Parathyroid adenoma (tissue), 2 donors: ENCODE measurements around the gene C19orf38.

Experiments used
- H2AFZ ChIP-seq: fragments of 300-600 bp; sonication (generic); one replicate; pipeline ENCODE4 v1.7.0; 2017; ENCODE audit warnings: antibody characterized with exemption, mild to moderate bottlenecking
- H3K27ac ChIP-seq: fragments of 300-600 bp; sonication (generic); one replicate; pipeline ENCODE4 v1.7.0; 2017
- H3K27me3 ChIP-seq: fragments of 300-600 bp; sonication (generic); one replicate; pipeline ENCODE4 v1.7.0; 2017; ENCODE audit warnings: low read length; ENCODE audit not compliant: control insufficient read depth, insufficient read depth
- H3K36me3 ChIP-seq: fragments of 300-600 bp; sonication (generic); one replicate; pipeline ENCODE4 v1.7.0; 2017; ENCODE audit warnings: low read length; ENCODE audit not compliant: control insufficient read depth, insufficient read depth
- H3K4me1 ChIP-seq: fragments of 300-600 bp; sonication (generic); one replicate; pipeline ENCODE4 v1.7.0; 2017; ENCODE audit warnings: control low read depth
- H3K4me2 ChIP-seq: fragments of 300-600 bp; sonication (generic); one replicate; pipeline ENCODE4 v1.7.0; 2017; ENCODE audit warnings: low read length
- H3K4me3 ChIP-seq: fragments of 300-600 bp; sonication (generic); one replicate; pipeline ENCODE4 v1.7.0; 2017; ENCODE audit warnings: low read depth, low read length
- H3K79me2 ChIP-seq: fragments of 300-600 bp; sonication (generic); one replicate; pipeline ENCODE4 v1.7.0; 2017; ENCODE audit warnings: control low read depth
- H3K9ac ChIP-seq: fragments of 300-600 bp; sonication (generic); one replicate; pipeline ENCODE4 v1.7.0; 2017; ENCODE audit warnings: mild to moderate bottlenecking
- H3K9me3 ChIP-seq: fragments of 300-600 bp; sonication (generic); one replicate; pipeline ENCODE4 v1.7.0; 2017; ENCODE audit warnings: low read length; ENCODE audit not compliant: control insufficient read depth
- TF ChIP-seq, protein P1 (sequence below): fragments of 300-600 bp; sonication (generic); IDR thresholded peaks from one replicate; pipeline ENCODE4 v1.7.0; 2017; ENCODE audit warnings: antibody characterized with exemption, mild to moderate bottlenecking
- donor health status: primary hyperparathyroidism.

Gene C19orf38

DNA sequence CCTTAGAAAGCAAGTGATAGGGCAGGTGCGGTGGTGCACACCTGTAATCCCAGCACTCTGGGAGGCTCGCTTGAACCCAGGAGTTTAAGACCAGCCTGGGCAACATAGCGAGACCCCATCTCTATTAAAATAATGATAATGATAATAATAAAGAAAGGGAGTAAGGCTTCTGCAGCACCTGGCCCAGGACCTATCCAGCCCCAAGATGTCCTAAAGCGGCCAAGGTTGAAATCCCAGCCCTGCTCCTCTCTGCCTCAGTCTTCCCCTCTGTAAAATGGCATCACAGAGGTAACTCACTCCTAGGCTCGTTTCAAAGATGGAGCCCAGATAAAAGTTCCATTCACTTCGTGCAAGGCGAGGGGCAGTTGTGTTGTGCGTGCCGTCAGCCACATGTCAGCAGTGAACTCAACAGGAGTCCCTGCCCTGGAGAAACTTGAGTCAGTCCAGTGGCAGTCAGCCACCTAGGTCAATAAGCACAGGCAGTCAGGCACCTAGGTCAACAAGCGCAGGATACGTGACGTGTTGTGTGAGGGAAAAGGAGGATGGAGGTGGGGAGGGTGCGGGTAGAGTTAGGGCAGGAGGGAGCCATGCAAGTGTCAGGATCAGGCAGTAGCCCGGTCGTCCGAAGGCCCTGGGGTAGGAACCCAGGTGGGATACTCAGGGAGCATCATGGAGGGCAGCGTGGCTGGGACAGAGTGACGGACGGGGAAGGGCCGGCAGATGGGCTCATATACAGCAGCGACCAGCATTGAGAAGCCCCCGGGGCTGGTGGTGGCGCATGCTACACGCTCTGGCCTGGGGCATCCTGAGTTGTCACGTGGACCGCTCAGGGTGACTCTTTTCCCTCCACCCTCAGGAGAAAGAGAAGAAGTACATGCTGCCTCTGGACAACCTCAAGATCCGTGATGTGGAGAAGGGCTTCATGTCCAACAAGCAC, 28.8 kb upstream of the C19orf38 start:
- Histone ChIP-seq H2AFZ (no peak overlapping the region), H3K4me3 (no peak overlapping the region), H3K9me3 (no peaks in the 10 kb centered on the region), H3K4me2 (no peak overlapping the region), H3K79me2 (no peaks in the 10 kb centered on the region), H3K27ac (no peak overlapping the region), H3K9ac (no peak overlapping the region), H3K27me3 (no peaks in the 10 kb centered on the region), H3K36me3 (no peaks in the 10 kb centered on the region), H3K4me1 (peaks cover 8% of the 10 kb centered on the region)
- TF ChIP-seq, protein P1, sequence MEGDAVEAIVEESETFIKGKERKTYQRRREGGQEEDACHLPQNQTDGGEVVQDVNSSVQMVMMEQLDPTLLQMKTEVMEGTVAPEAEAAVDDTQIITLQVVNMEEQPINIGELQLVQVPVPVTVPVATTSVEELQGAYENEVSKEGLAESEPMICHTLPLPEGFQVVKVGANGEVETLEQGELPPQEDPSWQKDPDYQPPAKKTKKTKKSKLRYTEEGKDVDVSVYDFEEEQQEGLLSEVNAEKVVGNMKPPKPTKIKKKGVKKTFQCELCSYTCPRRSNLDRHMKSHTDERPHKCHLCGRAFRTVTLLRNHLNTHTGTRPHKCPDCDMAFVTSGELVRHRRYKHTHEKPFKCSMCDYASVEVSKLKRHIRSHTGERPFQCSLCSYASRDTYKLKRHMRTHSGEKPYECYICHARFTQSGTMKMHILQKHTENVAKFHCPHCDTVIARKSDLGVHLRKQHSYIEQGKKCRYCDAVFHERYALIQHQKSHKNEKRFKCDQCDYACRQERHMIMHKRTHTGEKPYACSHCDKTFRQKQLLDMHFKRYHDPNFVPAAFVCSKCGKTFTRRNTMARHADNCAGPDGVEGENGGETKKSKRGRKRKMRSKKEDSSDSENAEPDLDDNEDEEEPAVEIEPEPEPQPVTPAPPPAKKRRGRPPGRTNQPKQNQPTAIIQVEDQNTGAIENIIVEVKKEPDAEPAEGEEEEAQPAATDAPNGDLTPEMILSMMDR: no peak

DNA sequence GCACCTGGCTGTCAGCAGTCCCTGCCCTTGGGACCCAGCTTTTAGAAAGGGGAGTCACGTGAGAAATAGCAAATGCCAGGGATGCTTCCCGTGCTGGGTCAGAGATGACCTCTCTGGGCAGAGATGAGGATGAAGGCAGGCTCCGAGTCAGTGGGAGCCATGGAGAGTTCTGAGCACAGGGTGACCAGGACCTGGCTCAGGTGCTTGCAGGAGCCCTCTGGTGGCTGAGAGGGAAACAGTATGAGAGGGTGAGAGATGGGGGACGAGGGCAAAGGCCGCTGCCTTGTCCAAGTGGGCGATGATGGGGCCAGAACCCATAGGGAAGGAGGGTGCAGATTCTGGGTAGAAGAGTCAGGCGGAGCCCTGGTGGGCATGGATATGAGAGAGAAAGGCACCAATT, 28.0 kb upstream of the C19orf38 start:
- Histone ChIP-seq H2AFZ (no peak overlapping the region), H3K9ac (no peak overlapping the region), H3K4me2 (no peak overlapping the region), H3K79me2 (no peaks in the 10 kb centered on the region), H3K36me3 (no peaks in the 10 kb centered on the region), H3K9me3 (no peaks in the 10 kb centered on the region), H3K27ac (no peak overlapping the region), H3K4me1 (peaks cover 8% of the 10 kb centered on the region), H3K27me3 (no peaks in the 10 kb centered on the region), H3K4me3 (no peak overlapping the region)
- TF ChIP-seq, protein P1: no peak

DNA sequence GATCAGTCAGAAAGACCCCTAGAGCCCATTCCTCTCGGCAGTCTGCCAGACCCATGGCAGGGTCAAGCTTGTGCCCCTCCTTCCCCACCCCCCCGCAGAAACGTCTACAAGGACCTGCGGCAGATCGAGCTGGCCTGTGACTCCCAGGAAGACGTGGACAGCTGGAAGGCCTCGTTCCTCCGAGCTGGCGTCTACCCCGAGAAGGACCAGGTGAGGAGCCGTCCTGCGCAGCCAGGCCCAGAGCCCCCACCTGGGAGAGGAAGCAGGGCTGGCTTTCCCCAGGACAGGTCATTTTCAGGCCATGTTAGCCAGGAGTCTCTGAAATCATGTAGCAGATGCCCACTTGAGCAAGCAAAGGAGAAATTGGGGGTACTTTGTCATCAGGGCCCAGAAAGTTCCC, 24.5 kb upstream of the C19orf38 start:
- Histone ChIP-seq H3K9me3 (no peaks in the 10 kb centered on the region), H3K4me1 (peaks cover 15% of the 10 kb centered on the region), H3K4me2 (no peak overlapping the region), H3K4me3 (no peak overlapping the region), H3K79me2 (no peaks in the 10 kb centered on the region), H3K27me3 (no peaks in the 10 kb centered on the region), H3K9ac (no peak overlapping the region), H3K36me3 (no peaks in the 10 kb centered on the region), H2AFZ (no peak overlapping the region), H3K27ac (no peak overlapping the region)
- TF ChIP-seq, protein P1: no peak

DNA sequence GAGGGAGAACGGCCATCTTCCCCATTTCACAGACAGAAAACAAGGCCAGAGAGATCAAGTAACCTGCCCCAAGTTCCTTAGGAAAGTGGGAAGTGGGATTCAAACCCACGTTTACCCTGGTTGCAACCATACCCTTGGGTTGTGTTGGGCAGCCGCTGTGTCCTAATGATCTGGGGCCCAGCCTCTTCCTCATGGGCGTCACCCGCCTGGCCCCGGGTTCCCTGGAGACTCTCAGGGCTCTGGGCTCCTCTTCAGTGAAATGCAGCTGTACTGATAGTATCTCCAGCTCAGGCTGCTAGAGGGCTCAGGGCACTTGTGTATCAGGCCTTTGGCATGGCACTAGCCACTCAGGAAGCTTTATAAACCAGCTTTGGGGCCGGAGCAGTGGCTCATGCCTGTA, 22.0 kb upstream of the C19orf38 start:
- H3K4me2 ChIP-seq: no peak overlapping the region
- H3K9ac ChIP-seq: no peak overlapping the region
- H3K36me3 ChIP-seq: no peaks in the 10 kb centered on the region
- no peak overlapping the region for H2AFZ ChIP-seq
- H3K9me3 ChIP-seq: no peaks in the 10 kb centered on the region
- no peaks in the 10 kb centered on the region for H3K79me2 ChIP-seq
- H3K4me3 ChIP-seq: no peak overlapping the region
- peaks cover 10% of the 10 kb centered on the region for H3K4me1 ChIP-seq
- peak overlapping the region; percentile 29 for H3K27ac ChIP-seq
- TF ChIP-seq, protein P1: no peak
- H3K27me3 ChIP-seq: no peaks in the 10 kb centered on the region

DNA sequence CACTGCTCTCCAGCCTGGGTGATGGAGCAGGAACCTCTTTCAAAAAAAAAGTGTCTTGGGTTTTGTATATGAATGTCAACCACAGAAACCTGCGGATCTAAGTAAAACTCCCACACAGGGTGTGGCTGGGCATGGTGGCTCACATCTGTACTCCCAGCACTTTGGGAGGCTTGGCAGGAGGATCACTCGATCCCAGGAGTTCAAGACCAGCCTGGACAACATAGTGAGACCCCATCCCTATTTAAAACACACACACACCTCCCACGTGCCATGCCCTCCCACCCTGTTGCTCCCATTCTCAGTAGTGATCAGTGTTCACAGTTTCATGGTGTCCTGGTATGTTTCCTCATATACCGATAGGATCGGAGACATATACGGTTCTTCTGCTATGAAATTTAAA, 21.4 kb upstream of the C19orf38 start:
- Histone ChIP-seq H3K27ac (peak overlapping the region; percentile 29), H3K4me1 (peaks cover 7% of the 10 kb centered on the region), H2AFZ (no peak overlapping the region), H3K9ac (no peak overlapping the region), H3K4me3 (no peak overlapping the region), H3K79me2 (no peaks in the 10 kb centered on the region), H3K4me2 (no peak overlapping the region), H3K36me3 (no peaks in the 10 kb centered on the region), H3K27me3 (no peaks in the 10 kb centered on the region), H3K9me3 (no peaks in the 10 kb centered on the region)
- TF ChIP-seq, protein P1: no peak
